ENCODE results near the gene RFNG.
"Not testable (repeated sequence)": the region's sequence is repeated elsewhere in the genome, so short reads cannot be mapped to it uniquely, and the experiment has no call there.

The RFNG gene

GRCh38 chr17:82039695-82040299, 11.8 kb downstream of the RFNG start:
- no peak for DNase-seq

GRCh38 chr17:82038796-82039409, 12.7 kb downstream of the RFNG start:
- not testable (repeated sequence) for DNase-seq

- no peak for DNase-seq
Measured at GRCh38 chr17:82037889-82038195, 13.8 kb downstream of the RFNG start.

GRCh38 chr17:82037092-82037888, 14.3 kb downstream of the RFNG start, which contains the start of gene DCXR:
TSS of gene DCXR (minus strand) at chr17:82037697. CDS start at chr17:82037682, 15 bp downstream.
- peak; percentile 92 for DNase-seq

- DNase-seq = no peak
Measured at GRCh38 chr17:82036634-82037091, 14.9 kb downstream of the RFNG start.

- no peak for DNase-seq
Measured at GRCh38 chr17:82035956-82036633, 15.5 kb downstream of the RFNG start.

DNA sequence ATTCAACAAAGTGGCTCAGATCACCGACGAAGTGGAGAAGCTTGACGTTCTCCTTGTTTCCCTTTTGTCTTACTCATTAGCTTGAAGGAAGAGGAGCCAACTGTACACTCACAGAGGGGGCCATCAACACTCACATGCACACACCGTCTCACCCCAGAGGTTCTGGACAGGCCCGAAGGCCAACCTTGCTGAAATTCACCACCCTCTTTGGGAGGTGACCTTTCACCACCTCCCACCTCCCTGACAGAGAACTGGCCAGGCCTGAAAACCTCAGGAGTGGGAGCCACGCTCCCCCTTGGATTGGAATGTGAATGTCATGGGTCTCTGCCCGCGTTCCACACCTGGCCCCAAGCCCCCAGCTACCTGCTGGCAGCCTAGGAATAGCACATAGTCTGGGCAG, 16.1 kb downstream of the RFNG start:
- no peak for DNase-seq

- DNase-seq = no peak
Measured at GRCh38 chr17:82034371-82035011, 17.1 kb downstream of the RFNG start.

DNA sequence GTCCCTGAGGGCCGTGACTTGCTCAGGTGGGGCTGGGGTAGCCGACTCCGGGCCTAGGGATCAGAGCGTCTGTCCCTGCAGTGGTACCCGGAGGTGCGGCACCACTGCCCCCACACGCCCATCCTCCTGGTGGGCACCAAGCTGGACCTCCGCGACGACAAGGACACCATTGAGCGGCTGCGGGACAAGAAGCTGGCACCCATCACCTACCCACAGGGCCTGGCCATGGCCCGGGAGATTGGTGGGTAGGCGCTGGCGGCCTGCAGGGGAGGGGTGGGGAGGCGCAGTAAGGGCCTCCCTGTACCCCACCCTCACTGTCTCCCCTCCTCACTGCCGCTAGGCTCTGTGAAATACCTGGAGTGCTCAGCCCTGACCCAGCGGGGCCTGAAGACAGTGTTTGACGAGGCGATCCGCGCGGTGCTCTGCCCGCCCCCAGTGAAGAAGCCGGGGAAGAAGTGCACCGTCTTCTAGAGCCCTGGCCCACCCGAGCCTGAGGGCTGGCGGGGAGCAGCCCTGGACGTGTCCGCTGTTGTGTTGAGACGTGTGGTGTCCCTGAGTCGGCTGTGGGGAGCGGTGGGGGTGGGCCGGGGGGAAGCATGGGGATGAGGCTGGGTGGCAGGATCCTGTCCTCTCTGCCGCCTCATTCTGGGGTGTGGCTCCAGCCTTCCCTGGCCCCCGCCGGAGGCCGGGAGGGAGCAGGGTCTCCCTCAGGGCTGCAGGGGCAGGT, 18.1 kb downstream of the RFNG start:
- DNase-seq = no peak

GRCh38 chr17:82031885-82032627, 19.6 kb downstream of the RFNG start:
- peak; percentile 28 for DNase-seq

GRCh38 chr17:82031303-82031884, 20.2 kb downstream of the RFNG start, which contains the start of gene RAC3:
TSS of gene RAC3 (plus strand) at chr17:82031678. CDS start at chr17:82031762, 84 bp downstream.
- DNase-seq = peak; percentile 46

DNA sequence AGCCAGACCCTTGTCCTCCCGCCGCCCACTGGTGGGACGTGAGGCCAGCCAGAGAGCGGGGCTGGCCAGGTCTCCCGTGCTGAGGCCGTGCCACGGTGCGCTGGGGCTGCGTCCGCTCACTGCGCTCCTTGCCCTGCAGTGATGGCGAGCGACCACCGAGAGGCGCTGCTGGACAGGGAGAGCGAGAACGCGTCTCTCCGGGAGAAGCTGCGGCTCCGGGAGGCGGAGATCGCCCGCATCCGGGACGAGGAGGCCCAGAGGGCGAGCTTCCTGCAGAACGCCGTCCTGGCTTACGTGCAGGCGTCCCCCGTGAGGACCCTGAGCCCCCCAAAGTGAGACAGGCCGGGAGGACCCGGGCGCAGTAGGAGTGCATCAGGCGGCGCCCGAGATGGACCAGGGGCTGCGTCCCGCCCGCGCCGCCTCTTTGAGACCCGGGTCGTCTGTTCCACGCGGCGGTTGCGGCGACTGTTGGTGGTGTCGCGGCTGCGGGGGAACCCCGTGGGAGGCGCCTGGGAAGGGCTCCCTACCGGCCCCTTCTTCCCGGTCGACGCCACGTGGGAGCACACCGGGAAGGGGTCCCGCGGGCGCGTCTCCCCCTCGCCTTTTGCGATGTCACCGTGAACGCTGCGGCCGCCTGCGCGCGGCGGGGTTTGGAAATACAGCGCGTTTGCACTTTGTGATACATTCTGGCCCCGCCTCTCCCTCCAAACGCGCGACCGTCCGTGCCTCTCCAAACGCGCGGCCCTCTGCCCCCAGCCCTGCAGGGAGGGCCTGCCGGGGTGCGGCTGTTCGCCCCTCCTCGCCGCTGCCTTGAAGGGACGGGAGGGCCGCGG, 20.9 kb downstream of the RFNG start:
- peak; percentile 42 for DNase-seq

GRCh38 chr17:82029990-82030469, 21.6 kb downstream of the RFNG start:
- DNase-seq = no peak

DNA sequence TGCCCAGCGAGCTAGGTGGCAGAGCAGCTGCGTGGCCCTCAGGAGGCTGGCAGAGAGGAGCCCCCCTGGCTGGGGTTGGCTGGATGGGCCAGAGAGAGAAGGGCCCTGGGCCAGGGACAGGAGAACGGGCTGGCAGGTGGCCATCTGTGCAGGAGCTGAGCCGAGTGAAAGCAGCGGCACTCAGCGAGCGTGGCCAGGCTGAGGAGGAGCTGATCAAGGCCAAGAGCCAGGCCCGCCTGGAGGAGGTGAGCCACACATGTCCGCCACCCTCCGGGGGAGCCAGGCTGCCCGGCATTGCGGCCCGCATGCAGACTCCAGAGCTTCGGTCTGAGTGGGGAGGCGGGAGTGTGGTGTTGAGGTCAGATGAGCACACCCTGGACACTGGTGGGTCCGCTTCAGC, 22.2 kb downstream of the RFNG start:
- no peak for DNase-seq

GRCh38 chr17:82028966-82029365, 22.6 kb downstream of the RFNG start:
- no peak for DNase-seq

DNA sequence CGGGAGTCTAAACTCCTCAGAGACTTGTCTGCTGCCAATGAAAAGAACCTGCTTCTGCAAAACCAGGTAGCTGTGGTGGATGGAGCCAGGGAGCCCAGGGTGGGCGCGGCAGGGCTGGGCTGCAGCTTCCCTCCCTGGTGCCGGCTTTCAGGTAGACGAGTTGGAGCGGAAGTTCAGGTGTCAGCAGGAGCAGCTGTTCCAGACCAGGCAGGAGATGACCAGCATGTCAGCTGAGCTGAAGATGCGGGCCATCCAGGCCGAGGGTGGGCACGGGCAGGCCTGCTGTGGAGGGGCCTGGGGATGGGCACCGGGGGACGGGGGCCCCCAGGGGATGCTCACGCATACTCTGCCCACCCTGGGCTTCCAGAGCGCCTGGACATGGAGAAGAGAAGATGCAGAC, 23.4 kb downstream of the RFNG start:
- no peak for DNase-seq

DNA sequence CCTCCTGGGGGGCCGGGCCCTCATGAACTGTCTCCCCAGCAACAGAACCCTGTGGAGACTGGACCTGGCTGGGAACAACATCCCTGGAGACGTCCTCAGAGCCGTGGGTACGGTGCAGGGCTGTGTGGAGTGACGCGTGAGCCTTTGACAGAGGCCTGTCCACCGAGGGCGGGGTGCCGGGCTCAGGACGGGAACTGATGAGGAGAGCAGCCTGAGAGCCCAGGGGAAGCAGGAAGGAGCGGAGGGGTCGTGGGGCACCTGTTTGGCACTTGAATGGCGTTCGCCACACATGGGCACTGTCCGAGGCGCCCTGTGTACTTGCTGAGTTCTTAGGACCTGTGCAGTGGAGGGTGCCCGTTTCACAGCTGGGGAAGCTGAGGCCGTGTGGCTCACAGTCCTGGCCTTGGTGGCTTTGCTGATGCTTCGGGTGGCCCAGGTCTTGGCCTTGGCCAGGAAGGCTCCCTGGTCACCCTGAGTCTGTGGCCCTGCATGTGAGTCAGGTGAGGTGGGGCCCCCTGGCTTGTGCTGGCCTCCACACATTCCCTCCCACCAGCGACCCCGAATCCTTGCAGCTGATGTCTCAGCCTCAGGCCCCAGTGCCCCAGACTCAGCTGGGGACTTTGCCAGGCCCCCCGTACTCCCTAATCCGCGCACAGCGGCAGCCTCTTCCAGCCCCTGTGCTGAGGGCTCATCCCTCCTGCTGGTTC, 26.1 kb downstream of the RFNG start:
- no peak for DNase-seq

DNA sequence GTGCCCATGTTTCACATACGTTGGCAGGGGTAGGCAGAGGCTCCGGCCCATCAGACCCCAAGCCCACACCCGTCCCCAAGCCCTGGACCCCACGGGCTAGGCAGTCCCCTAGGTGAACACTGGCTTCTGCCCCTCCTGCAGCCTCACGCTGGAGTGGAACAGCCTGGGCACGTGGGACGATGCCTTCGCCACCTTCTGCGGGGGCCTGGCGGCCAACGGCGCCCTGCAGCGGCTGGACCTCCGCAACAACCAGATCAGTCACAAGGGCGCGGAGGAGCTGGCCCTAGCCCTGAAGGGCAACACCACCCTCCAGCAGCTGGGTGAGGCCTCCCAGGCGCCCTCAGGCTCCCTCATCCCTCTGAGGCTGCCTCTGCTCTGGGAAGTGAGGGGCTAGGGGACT, 26.8 kb downstream of the RFNG start:
- DNase-seq = no peak
